ENCODE measurements around the gene NLRP1. TPM values are rescaled to one million over a fixed set of nuclear protein-coding genes. Genes with fewer than 3 reads are reported as not detected.

NLRP1 gene
- total and polyA plus RNA-seq, 9 of the 15 experiments (the other 6 are each of a cell fraction or from before 2014, with no cell fraction given) = 4.0 to 69.4 (median 27.7) TPM

DNA sequence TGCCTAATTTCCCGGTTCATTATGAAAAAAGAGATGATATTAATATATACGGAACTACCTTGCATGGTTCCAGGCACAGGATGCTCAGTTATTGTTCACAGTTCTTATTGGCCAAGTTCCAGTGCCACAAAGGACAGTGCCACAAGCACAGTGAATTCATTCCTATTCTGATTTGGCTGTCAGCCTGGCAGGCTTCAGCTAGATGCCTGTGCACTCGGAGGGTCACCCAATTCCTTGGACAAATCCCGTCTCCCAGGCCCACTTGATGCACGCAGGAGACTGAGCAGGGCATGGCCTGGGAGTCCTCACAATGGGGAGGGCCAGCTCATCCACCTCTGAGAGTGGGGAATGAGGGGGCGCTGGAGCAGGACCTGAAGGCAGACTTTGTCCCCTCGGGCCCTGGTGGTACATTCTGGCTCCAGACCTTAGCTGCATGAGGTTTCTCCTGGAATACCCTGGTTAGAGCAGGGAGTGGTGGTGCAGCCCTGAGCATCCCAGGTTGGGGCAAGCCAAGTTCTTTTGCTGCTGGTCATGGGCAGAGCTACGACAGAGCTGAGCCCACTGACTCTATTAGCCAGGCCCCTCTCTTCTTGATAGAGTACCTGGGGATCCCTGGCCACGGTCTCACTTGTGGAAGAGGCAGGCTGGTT, 56.6 kb downstream of the NLRP1 start:
- in situ Hi-C loops (cut with MboI) = no loop called here
- H3K9me3 ChIP-seq (replicated peaks; ENCODE audit: control insufficient read depth, insufficient read depth, low read depth, low read length) = no peaks in the 10 kb centered on the region
- TF ChIP-seq, protein P1, sequence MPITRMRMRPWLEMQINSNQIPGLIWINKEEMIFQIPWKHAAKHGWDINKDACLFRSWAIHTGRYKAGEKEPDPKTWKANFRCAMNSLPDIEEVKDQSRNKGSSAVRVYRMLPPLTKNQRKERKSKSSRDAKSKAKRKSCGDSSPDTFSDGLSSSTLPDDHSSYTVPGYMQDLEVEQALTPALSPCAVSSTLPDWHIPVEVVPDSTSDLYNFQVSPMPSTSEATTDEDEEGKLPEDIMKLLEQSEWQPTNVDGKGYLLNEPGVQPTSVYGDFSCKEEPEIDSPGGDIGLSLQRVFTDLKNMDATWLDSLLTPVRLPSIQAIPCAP (CRISPR knock-in tag; IDR thresholded peaks at IDR 0.05; ENCODE audit: borderline replicate concordance) = no peak
- TF ChIP-seq MTA3 (IDR thresholded peaks at IDR 0.05; ENCODE audit: borderline replicate concordance) (no peak), ZNF780A (CRISPR knock-in tag; IDR thresholded peaks at IDR 0.05) (no peak), ZNF12 (CRISPR knock-in tag; IDR thresholded peaks at IDR 0.05) (no peak), CBX1 (IDR thresholded peaks at IDR 0.05; ENCODE audit: low read depth) (no peak)
- DNase-seq (ENCODE audit: extremely low read depth in 1 of 4, low spot score in 3 of 4) (no peak), ATAC-seq (no peak), FAIRE-seq (no peak)
- no peak overlapping the region for H3K4me3 ChIP-seq
- no TSS peak for BruUV-seq (replicated peaks)
- no peaks in the 10 kb centered on the region for H4K20me1 ChIP-seq (replicated peaks; ENCODE audit: control insufficient read depth, insufficient read depth, low read length)
- H3K9me1 ChIP-seq (ENCODE audit: control insufficient read depth, insufficient read depth, low read length) = peaks cover 3% of the 10 kb centered on the region
- peaks cover 85% of the 10 kb centered on the region; the same call in 2 of the 3 replicates for H3K36me3 ChIP-seq (ENCODE audit: control insufficient read depth, insufficient read depth, low read length)
- no peaks in the 10 kb centered on the region for H3K27me3 ChIP-seq (ENCODE audit: control insufficient read depth in 2 of 2, insufficient read depth in 2 of 2, low read length in 2 of 2)
- intact Hi-C loops (cut with micrococcal nuclease) = no loop called here
- H3K27ac ChIP-seq (ENCODE audit: extremely low read depth, low read depth, low read length) = no peak overlapping the region
- no peak overlapping the region for H3K9ac ChIP-seq (ENCODE audit: insufficient read depth in 1 of 2, low read depth in 2 of 2, low read length in 2 of 2)
- CTCF ChIA-PET (ENCODE audit: low intra/inter-chr PET ratio) = no interaction called here
- no peak overlapping the region for H2AFZ ChIP-seq (ENCODE audit: low read depth, low read length)
- POLR2A ChIA-PET = interaction anchor here (1.7 kb wide), 1 partner anchor 15 kb away, joined by 3 read pairs; no protein-coding TSS in a partner anchor
- no peaks in the 10 kb centered on the region; a peak in 1 of 5 replicates for H3K4me1 ChIP-seq (replicated peaks in 1 of 2; ENCODE audit: control insufficient read depth in 2 of 2, insufficient read depth in 2 of 2, low read length in 2 of 2)
- WGBS (ENCODE audit: insufficient coverage, low coverage, missing lambda C conversion rate) = 84% methylated on average over 6 of the region's 9 CpGs
- no peaks in the 10 kb centered on the region for H3K79me2 ChIP-seq (ENCODE audit: control insufficient read depth, insufficient read depth, low read length)
- H3K4me2 ChIP-seq (ENCODE audit: insufficient read depth, low read length) = no peak overlapping the region

Measured in K562 (cell line).